HepG2 (cell line): ENCODE data around the gene ZC3H13. TPM values are rescaled to one million over a fixed set of nuclear protein-coding genes. Genes with fewer than 3 reads are reported as not detected.

Source experiments
- ATAC-seq: fragments of 200-7000 bp; cut with Tn5 transposase; 3 replicates; pipeline ENCODE4 v1.9.1; 2020; ENCODE audit warnings: mild to moderate bottlenecking, moderate library complexity
- BruUV-seq: library from RNA; stranded (reverse); fragments of 400-500 nt; replicated peaks from 2 replicates; lab custom pipeline; 2021; lab: Mats Ljungman, UMichigan
- CTCF ChIA-PET: fragments of 300-600 bp; formaldehyde crosslinking; extraction: SDS; loops from one replicate; lab custom pipeline; 2021; ENCODE audit warnings: low total read pairs, inconsistent platforms, low intra/inter-chr PET ratio; lab: Yijun Ruan, JAX
- POLR2A ChIA-PET: fragments of 350-600 bp; sonication (Branson Sonifier 250); formaldehyde crosslinking; loops from one replicate; lab custom pipeline; 2020; ENCODE audit warnings: antibody characterized with exemption, inconsistent platforms; lab: Yijun Ruan, JAX
- DNase-seq: peaks from one replicate; pipeline ENCODE4 v3.0.0-alpha.2; 2015; ENCODE audit warnings: low spot score
- FAIRE-seq: peaks from 3 replicates; lab custom pipeline; 2011; peaks lifted over from hg19 to GRCh38; lab: Jason Lieb, UNC
- H2AFZ ChIP-seq: one replicate; pipeline ENCODE4 v1.6.1; 2011; ENCODE audit warnings: low read length, inconsistent platforms
- H3K27ac ChIP-seq: fragments of 300-600 bp; 3 replicates; pipeline ENCODE4 v1.8.0; 2011; ENCODE audit warnings: mixed run types, mild to moderate bottlenecking, mixed read lengths, low read length, inconsistent platforms; ENCODE audit not compliant: insufficient read depth; ENCODE audit errors: extremely low read length
- H3K27me3 ChIP-seq, 2 experiments: fragments of 200-600 bp in 1 of 2; 2 replicates in 1 of 2; 3 replicates in 1 of 2; pipeline versions ENCODE4 v1.6.0 to v1.8.0; 2011; ENCODE audit warnings: low read length in 2 of 2, mild to moderate bottlenecking in 2 of 2, moderate library complexity in 2 of 2, inconsistent platforms in 1 of 2; ENCODE audit not compliant: insufficient read depth in 2 of 2, control insufficient read depth in 1 of 2
- H3K36me3 ChIP-seq, 2 experiments: fragments of 200-600 bp in 1 of 2; replicated peaks in 1 of 2; 2 replicates in 1 of 2; 3 replicates in 1 of 2; pipeline versions ENCODE4 v1.5.1 to v1.8.0; 2011; ENCODE audit warnings: low read length in 2 of 2, inconsistent platforms in 1 of 2; ENCODE audit not compliant: insufficient read depth in 2 of 2, control insufficient read depth in 1 of 2
- H3K4me1 ChIP-seq: 2 replicates; pipeline ENCODE4 v1.5.1; 2012; ENCODE audit warnings: low read length, inconsistent platforms; ENCODE audit not compliant: insufficient read depth
- H3K4me2 ChIP-seq: 2 replicates; pipeline ENCODE4 v1.6.0; 2011; ENCODE audit warnings: low read depth, low read length, inconsistent platforms
- H3K4me3 ChIP-seq, 3 experiments: fragments of 200-600 bp in 1 of 3; sonication (generic), shearing (Covaris generic) in 1 of 3; replicated peaks in 1 of 3; 2 replicates each; pipeline ENCODE4 v1.5.1; 2011 to 2016; ENCODE audit warnings: low read length in 3 of 3, inconsistent platforms in 2 of 3, low read depth in 2 of 3, mild to moderate bottlenecking in 2 of 3, control low read depth in 1 of 3, mixed read lengths in 1 of 3; ENCODE audit not compliant: insufficient read depth in 1 of 3
- H3K79me2 ChIP-seq: one replicate; pipeline ENCODE4 v1.6.1; 2011; ENCODE audit warnings: low read length, inconsistent platforms; ENCODE audit not compliant: insufficient read depth
- H3K9ac ChIP-seq: 2 replicates; pipeline ENCODE4 v1.6.0; 2011; ENCODE audit warnings: mild to moderate bottlenecking, low read depth, low read length, inconsistent platforms; ENCODE audit not compliant: insufficient read depth
- H3K9me3 ChIP-seq: 2 replicates; pipeline ENCODE4 v1.5.1; 2012; ENCODE audit warnings: mild to moderate bottlenecking, low read length
- H4K20me1 ChIP-seq: 2 replicates; pipeline ENCODE4 v1.6.0; 2011; ENCODE audit warnings: inconsistent platforms, mild to moderate bottlenecking, low read length, moderate library complexity; ENCODE audit not compliant: insufficient read depth
- ARID2 ChIP-seq: sonication (generic); formaldehyde crosslinking; IDR thresholded peaks from 2 replicates; pipeline ENCODE4 v1.8.1; 2022; ENCODE audit warnings: mild to moderate bottlenecking, missing genetic modification reagents, borderline replicate concordance
- BCL6 ChIP-seq: IDR thresholded peaks from 2 replicates; pipeline ENCODE4 v1.6.1; 2016; ENCODE audit warnings: missing genetic modification reagents, missing compliant biosample characterization
- HNRNPLL ChIP-seq: fragments of 200-400 bp; formaldehyde crosslinking; IDR thresholded peaks from 2 replicates; pipeline ENCODE4 v1.6.1; 2017; ENCODE audit warnings: mild to moderate bottlenecking, low read depth, low read length; ENCODE audit not compliant: poor library complexity, severe bottlenecking
- MEIS2 ChIP-seq: sonication (generic); formaldehyde crosslinking; IDR thresholded peaks from 2 replicates; pipeline ENCODE4 v1.9.0; 2021; ENCODE audit warnings: mild to moderate bottlenecking, missing genetic modification reagents
- PAF1 ChIP-seq: IDR thresholded peaks from 2 replicates; pipeline ENCODE4 v1.6.1; 2016; ENCODE audit warnings: missing genetic modification reagents, missing compliant biosample characterization
- PHF5A ChIP-seq: IDR thresholded peaks from one replicate; pipeline ENCODE4 v1.6.1; 2018; ENCODE audit warnings: low read depth, missing genetic modification reagents; ENCODE audit not compliant: unreplicated experiment
- STAG1 ChIP-seq: sonication (generic); formaldehyde crosslinking; IDR thresholded peaks from 2 replicates; pipeline ENCODE4 v1.4.0; 2020; ENCODE audit warnings: missing genetic modification reagents
- ZNF10 ChIP-seq: sonication (generic); formaldehyde crosslinking; IDR thresholded peaks from 2 replicates; pipeline ENCODE4 v1.4.0; 2020; ENCODE audit warnings: mild to moderate bottlenecking, low read depth, missing genetic modification reagents, borderline replicate concordance
- ZNF546 ChIP-seq: sonication (generic); formaldehyde crosslinking; conservative IDR thresholded peaks from 2 replicates; pipeline ENCODE4 v1.8.1; 2023; ENCODE audit warnings: mild to moderate bottlenecking, missing genetic modification reagents
- ZNF782 ChIP-seq: sonication (generic); formaldehyde crosslinking; IDR thresholded peaks from 2 replicates; pipeline ENCODE4 v1.4.0; 2020; ENCODE audit warnings: missing genetic modification reagents, mild to moderate bottlenecking, borderline replicate concordance
- WGBS: methylation state at CpG from one replicate; pipeline ENCODE4 v1.1.6; 2017; ENCODE audit warnings: low lambda C conversion rate; 5-methylcytosine and 5-hydroxymethylcytosine counted together
- in situ Hi-C: cut with HindIII; loops from 2 replicates; pipeline ENCODE4 v1.10.0; 2017; ENCODE audit warnings: low pct_unique_long_range_greater_than_20kb; ENCODE audit not compliant: extremely low pct_ligation_motif_present
- intact Hi-C: fragments of 100-400 bp; cut with micrococcal nuclease; formaldehyde crosslinking; loops from one replicate; pipeline ENCODE4 v1.10.0; 2022; ENCODE audit not compliant: unreplicated experiment
- polyA plus RNA-seq, 8 experiments: library from polyadenylated mRNA; depleted of rRNA in 3 of 8; stranded (reverse) in 7 of 8; unstranded in 1 of 8; fragments of >200 nt; fragmentation: Illumina TruSeq in 4 of 8; extraction: Trizol in 4 of 8; gene quantifications; 2 replicates each; pipeline versions ENCODE4 v1.2.1 to v1.2.3, GENCODE V29; 2011 to 2016; ENCODE audit warnings: low read depth in 4 of 8, missing spikeins in 1 of 8, mixed read lengths in 1 of 8; ENCODE audit not compliant: insufficient read depth in 1 of 8
- total RNA-seq, 5 experiments: library from RNA; depleted of rRNA; stranded (reverse); fragments of >200 nt; fragmentation: Illumina TruSeq; extraction: Trizol; gene quantifications; 2 replicates each; pipeline ENCODE4 v1.2.3, GENCODE V29; 2016; ENCODE audit warnings: low read depth in 1 of 5
- TF ChIP-seq, protein P1 (sequence below): sonication (generic); formaldehyde crosslinking; IDR thresholded peaks from 2 replicates; pipeline ENCODE4 v1.5.1; 2020; ENCODE audit warnings: mild to moderate bottlenecking, missing genetic modification reagents, moderate library complexity
- TF ChIP-seq, protein P2 (sequence below): sonication (generic); formaldehyde crosslinking; IDR thresholded peaks from 2 replicates; pipeline ENCODE4 v1.4.0; 2020; ENCODE audit warnings: mild to moderate bottlenecking, low read depth, missing genetic modification reagents
- TF ChIP-seq, protein P3 (sequence below): sonication (generic); formaldehyde crosslinking; IDR thresholded peaks from 2 replicates; pipeline ENCODE4 v1.4.0; 2020; ENCODE audit warnings: missing genetic modification reagents, borderline replicate concordance
- TF ChIP-seq, protein P4 (sequence below), 2 experiments: sonication (generic) in 1 of 2; formaldehyde crosslinking in 1 of 2; IDR thresholded peaks; 2 replicates each; pipeline versions ENCODE4 v1.5.1 to v1.6.1; 2011 to 2020; ENCODE audit warnings: borderline replicate concordance in 1 of 2, low read depth in 1 of 2, low read length in 1 of 2, mild to moderate bottlenecking in 1 of 2, missing genetic modification reagents in 1 of 2, moderate library complexity in 1 of 2

The ZC3H13 gene
- total and polyA plus RNA-seq, 2 of the 13 experiments (the other 11 are each of a cell fraction or from before 2014, with no cell fraction given) = 2.7 to 23.5 TPM

DNA sequence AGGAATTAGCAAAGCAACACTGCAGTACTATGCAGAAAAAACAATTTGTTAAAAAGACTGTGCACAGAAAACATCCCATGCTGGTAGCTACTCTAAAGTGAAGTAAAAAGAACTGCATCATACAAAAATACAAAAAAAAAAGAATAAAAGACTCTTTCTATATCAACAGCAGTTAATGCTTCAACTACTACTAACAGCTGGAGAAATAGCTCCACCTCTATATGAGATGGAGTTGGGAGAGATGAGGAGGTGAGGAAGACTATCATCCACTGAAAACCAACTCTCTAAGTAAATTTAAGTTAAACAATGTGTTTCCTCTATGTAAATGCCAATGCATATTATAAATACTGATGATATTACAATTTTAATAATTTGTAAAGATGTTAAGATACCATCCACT, 1.8 kb downstream of the ZC3H13 start (continued):
- no peak for TF ChIP-seq ZNF782 (CRISPR knock-in tag)
- TF ChIP-seq ZNF546 (CRISPR knock-in tag) = no peak
- TF ChIP-seq, protein P1, sequence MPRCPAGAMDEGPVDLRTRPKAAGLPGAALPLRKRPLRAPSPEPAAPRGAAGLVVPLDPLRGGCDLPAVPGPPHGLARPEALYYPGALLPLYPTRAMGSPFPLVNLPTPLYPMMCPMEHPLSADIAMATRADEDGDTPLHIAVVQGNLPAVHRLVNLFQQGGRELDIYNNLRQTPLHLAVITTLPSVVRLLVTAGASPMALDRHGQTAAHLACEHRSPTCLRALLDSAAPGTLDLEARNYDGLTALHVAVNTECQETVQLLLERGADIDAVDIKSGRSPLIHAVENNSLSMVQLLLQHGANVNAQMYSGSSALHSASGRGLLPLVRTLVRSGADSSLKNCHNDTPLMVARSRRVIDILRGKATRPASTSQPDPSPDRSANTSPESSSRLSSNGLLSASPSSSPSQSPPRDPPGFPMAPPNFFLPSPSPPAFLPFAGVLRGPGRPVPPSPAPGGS = no peak
- TF ChIP-seq HNRNPLL = no peak
- TF ChIP-seq ARID2 = no peak
- TF ChIP-seq, protein P2, sequence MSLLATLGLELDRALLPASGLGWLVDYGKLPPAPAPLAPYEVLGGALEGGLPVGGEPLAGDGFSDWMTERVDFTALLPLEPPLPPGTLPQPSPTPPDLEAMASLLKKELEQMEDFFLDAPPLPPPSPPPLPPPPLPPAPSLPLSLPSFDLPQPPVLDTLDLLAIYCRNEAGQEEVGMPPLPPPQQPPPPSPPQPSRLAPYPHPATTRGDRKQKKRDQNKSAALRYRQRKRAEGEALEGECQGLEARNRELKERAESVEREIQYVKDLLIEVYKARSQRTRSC (CRISPR knock-in tag) = no peak
- no peak for TF ChIP-seq PAF1 (CRISPR knock-in tag)
- no peak for TF ChIP-seq MEIS2 (CRISPR knock-in tag)
- no peak for TF ChIP-seq PHF5A (CRISPR knock-in tag)
- TF ChIP-seq BCL6 (CRISPR knock-in tag) = no peak
- TF ChIP-seq, all 625 proteins: peak for 0

DNA sequence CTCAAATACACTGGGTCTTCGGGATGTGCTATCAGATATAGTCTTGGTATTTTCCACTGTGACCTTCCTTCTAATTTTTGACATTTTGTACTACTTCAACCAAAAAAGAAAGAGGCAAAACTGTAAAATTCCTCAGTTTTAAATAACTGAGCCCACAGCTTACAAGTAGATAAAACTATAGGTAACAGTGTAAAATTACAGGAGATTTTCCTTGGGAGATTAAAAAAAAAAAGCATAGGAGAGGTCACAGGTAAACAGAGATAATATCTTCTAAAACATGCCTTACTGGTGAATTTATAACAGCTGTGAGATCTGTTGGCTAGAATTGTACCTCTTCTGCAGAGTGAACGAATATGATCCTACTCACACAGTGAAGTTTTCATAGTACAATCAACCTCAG, 7.1 kb downstream of the ZC3H13 start:
- peaks cover 2 to 16% of the 10 kb centered on the region in 2 experiments; a peak in 2 of 5 replicates for H3K36me3 ChIP-seq

More for the DNA sequence above, 7.1 kb downstream of the ZC3H13 start:
- H3K9me3 ChIP-seq = no peaks in the 10 kb centered on the region
- no peak overlapping the region for H3K9ac ChIP-seq
- no peak overlapping the region for H3K4me2 ChIP-seq
- no peak overlapping the region for H3K4me3 ChIP-seq
- in situ Hi-C loops (no loop called here), intact Hi-C loops (no loop called here)
- CTCF ChIA-PET = no interaction called here
- FAIRE-seq (no peak), ATAC-seq (no peak), DNase-seq (no peak)
- H3K4me1 ChIP-seq = peaks cover 20% of the 10 kb centered on the region
- no peak overlapping the region for H3K27ac ChIP-seq
- H3K27me3 ChIP-seq = no peaks in the 10 kb centered on the region
- WGBS = 89% methylated on average over 2 of the region's 2 CpGs
- peaks cover 4% of the 10 kb centered on the region; the same call in 1 of the 2 replicates for H4K20me1 ChIP-seq
- no peak overlapping the region for H2AFZ ChIP-seq
- TF ChIP-seq ZNF10 (CRISPR knock-in tag) (no peak), STAG1 (CRISPR knock-in tag) (no peak)
- TF ChIP-seq, protein P3, sequence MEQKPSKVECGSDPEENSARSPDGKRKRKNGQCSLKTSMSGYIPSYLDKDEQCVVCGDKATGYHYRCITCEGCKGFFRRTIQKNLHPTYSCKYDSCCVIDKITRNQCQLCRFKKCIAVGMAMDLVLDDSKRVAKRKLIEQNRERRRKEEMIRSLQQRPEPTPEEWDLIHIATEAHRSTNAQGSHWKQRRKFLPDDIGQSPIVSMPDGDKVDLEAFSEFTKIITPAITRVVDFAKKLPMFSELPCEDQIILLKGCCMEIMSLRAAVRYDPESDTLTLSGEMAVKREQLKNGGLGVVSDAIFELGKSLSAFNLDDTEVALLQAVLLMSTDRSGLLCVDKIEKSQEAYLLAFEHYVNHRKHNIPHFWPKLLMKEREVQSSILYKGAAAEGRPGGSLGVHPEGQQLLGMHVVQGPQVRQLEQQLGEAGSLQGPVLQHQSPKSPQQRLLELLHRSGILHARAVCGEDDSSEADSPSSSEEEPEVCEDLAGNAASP (CRISPR knock-in tag) = no peak
- TF ChIP-seq, protein P4, sequence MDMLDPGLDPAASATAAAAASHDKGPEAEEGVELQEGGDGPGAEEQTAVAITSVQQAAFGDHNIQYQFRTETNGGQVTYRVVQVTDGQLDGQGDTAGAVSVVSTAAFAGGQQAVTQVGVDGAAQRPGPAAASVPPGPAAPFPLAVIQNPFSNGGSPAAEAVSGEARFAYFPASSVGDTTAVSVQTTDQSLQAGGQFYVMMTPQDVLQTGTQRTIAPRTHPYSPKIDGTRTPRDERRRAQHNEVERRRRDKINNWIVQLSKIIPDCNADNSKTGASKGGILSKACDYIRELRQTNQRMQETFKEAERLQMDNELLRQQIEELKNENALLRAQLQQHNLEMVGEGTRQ (IDR thresholded peaks at IDR 0.05; ENCODE audit: low read depth, low read length) = no peak
- TF ChIP-seq, protein P4 (CRISPR knock-in tag; IDR thresholded peaks at IDR 0.05; ENCODE audit: borderline replicate concordance) = no peak
- BruUV-seq = no TSS peak
- peaks cover 67% of the 10 kb centered on the region for H3K79me2 ChIP-seq
- POLR2A ChIA-PET = no interaction called here
